Measurements from ENCODE around the gene LAS1L.

DNA sequence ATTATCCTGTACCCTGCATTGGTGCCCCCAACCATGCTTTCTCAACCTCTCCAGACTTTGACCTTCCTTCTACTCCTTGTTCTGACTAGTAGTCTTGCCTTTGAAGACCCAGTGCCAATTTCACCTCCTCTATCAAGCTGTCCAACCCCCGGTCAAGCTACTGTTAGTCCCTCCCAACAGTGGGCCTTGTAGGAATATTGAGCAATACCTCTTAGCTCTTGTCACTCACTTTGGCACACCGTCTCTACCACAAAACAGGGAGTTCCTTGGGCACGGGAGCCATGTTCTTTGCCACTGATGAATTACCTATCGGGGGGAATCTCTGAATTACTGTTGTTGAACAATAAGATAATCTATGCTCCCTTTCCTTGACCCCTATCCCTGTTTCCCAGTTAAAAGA, 25.2 kb downstream of the LAS1L start:
- TF ChIP-seq, protein P1, sequence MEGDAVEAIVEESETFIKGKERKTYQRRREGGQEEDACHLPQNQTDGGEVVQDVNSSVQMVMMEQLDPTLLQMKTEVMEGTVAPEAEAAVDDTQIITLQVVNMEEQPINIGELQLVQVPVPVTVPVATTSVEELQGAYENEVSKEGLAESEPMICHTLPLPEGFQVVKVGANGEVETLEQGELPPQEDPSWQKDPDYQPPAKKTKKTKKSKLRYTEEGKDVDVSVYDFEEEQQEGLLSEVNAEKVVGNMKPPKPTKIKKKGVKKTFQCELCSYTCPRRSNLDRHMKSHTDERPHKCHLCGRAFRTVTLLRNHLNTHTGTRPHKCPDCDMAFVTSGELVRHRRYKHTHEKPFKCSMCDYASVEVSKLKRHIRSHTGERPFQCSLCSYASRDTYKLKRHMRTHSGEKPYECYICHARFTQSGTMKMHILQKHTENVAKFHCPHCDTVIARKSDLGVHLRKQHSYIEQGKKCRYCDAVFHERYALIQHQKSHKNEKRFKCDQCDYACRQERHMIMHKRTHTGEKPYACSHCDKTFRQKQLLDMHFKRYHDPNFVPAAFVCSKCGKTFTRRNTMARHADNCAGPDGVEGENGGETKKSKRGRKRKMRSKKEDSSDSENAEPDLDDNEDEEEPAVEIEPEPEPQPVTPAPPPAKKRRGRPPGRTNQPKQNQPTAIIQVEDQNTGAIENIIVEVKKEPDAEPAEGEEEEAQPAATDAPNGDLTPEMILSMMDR (conservative IDR thresholded peaks at IDR 0.05): no peak
- no peak for TF ChIP-seq EZH2 (IDR thresholded peaks at IDR 0.05; ENCODE audit: low read depth)

Data from PC-9 (cell line).